ENCODE data around the gene GJA8.
"Not testable (repeated sequence)": the region's sequence is repeated elsewhere in the genome, so short reads cannot be mapped to it uniquely, and the experiment has no call there.

Gene GJA8

GRCh38 chr1:147949517-147949916, 46.9 kb downstream of the GJA8 start:
- H3K4me1 Mint-ChIP-seq; H3K36me3 Mint-ChIP-seq; H3K27ac Mint-ChIP-seq; ATAC-seq (ENCODE audit: low read depth); H3K9me3 Mint-ChIP-seq; H3K27me3 Mint-ChIP-seq; H3K4me3 Mint-ChIP-seq; DNase-seq (ENCODE audit: low spot score in 2 of 2): not testable (repeated sequence)
